Sigmoid colon (tissue), 4 donors: Measurements from ENCODE around the gene ZNF865.

ENCODE experiments used
- CTCF ChIP-seq, 4 experiments: fragments of 450-650 bp in 3 of 4; fragments of 200-600 bp in 1 of 4; IDR thresholded peaks; one replicate each; pipeline ENCODE4 v1.5.1; 2016 to 2019; ENCODE audit warnings: antibody characterized with exemption in 4 of 4, mild to moderate bottlenecking in 3 of 4, moderate library complexity in 2 of 4
- EP300 ChIP-seq, 4 donors: sonication (generic); formaldehyde crosslinking; IDR thresholded peaks; one replicate each; pipeline ENCODE4 v1.6.1; 2017; ENCODE audit warnings: antibody characterized with exemption in 4 of 4
- POLR2A ChIP-seq, 2 donors: fragments of 450-650 bp; IDR thresholded peaks; one replicate each; pipeline ENCODE4 v1.6.1; 2016; ENCODE audit warnings: antibody characterized with exemption in 2 of 2, mild to moderate bottlenecking in 2 of 2, moderate library complexity in 2 of 2
- POLR2AphosphoS5 ChIP-seq, 4 donors: sonication (generic); formaldehyde crosslinking; IDR thresholded peaks; one replicate each; pipeline ENCODE4 v1.6.1; 2017; ENCODE audit warnings: antibody characterized with exemption in 4 of 4

GRCh38 chr19:55576746-55577145 is 28.7 kb upstream of the ZNF865 start:
- TF ChIP-seq POLR2A (IDR thresholded peaks at IDR 0.05) (no peak), CTCF (IDR thresholded peaks at IDR 0.05) (no peak), POLR2AphosphoS5 (IDR thresholded peaks at IDR 0.05) (no peak), EP300 (IDR thresholded peaks at IDR 0.05) (no peak)
